GM12878 (cell line): ENCODE measurements around the gene PAQR8. TPM values are rescaled to one million over a fixed set of nuclear protein-coding genes. Genes with fewer than 3 reads are reported as not detected.

Source experiments
- CBX5 ChIP-seq: sonication (generic); IDR thresholded peaks from 2 replicates; pipeline ENCODE4 v1.6.1; 2016; ENCODE audit warnings: low read depth, moderate library complexity, mild to moderate bottlenecking, inconsistent platforms
- CHD4 ChIP-seq: fragments of 200-600 bp; sonication (generic); IDR thresholded peaks from 2 replicates; pipeline ENCODE4 v1.6.1; 2016; ENCODE audit warnings: mild to moderate bottlenecking
- CREB1 ChIP-seq: IDR thresholded peaks from 2 replicates; pipeline ENCODE4 v1.6.1; 2012; ENCODE audit warnings: low read depth, mild to moderate bottlenecking, inconsistent platforms
- ETV6 ChIP-seq, 2 experiments: fragments of 450-650 bp in 1 of 2; IDR thresholded peaks in 1 of 2; conservative IDR thresholded peaks in 1 of 2; 2 replicates each; pipeline ENCODE4 v1.6.1; 2014; ENCODE audit warnings: antibody characterized with exemption in 1 of 2, borderline replicate concordance in 1 of 2, low read depth in 1 of 2, mild to moderate bottlenecking in 1 of 2, moderate library complexity in 1 of 2
- GABPA ChIP-seq: IDR thresholded peaks from 2 replicates; pipeline ENCODE4 v1.6.1; 2014; ENCODE audit warnings: antibody characterized with exemption, low read depth, mild to moderate bottlenecking, inconsistent platforms
- IKZF1 ChIP-seq: fragments of 450-650 bp; conservative IDR thresholded peaks from 2 replicates; pipeline ENCODE4 v1.6.1; 2017; ENCODE audit warnings: antibody characterized with exemption, mild to moderate bottlenecking
- NFIC ChIP-seq: IDR thresholded peaks from 2 replicates; pipeline ENCODE4 v1.6.1; 2012; ENCODE audit warnings: low read depth, mild to moderate bottlenecking, inconsistent platforms, low read length, moderate library complexity
- RBBP5 ChIP-seq: fragments of 200-600 bp; sonication (generic); conservative IDR thresholded peaks from 2 replicates; pipeline ENCODE4 v1.6.1; 2016
- SMAD5 ChIP-seq: IDR thresholded peaks from 2 replicates; pipeline ENCODE4 v1.6.1; 2016; ENCODE audit warnings: antibody characterized with exemption, low read depth
- SPI1 ChIP-seq: IDR thresholded peaks from 2 replicates; pipeline ENCODE4 v1.6.1; 2011; ENCODE audit warnings: low read depth, mild to moderate bottlenecking, low read length, moderate library complexity, borderline replicate concordance; ENCODE audit not compliant: insufficient read depth
- STAT1 ChIP-seq: fragments of 450-650 bp; conservative IDR thresholded peaks from 2 replicates; pipeline ENCODE4 v1.6.1; 2014; ENCODE audit warnings: antibody characterized with exemption, mild to moderate bottlenecking
- STAT3 ChIP-seq: IDR thresholded peaks from 2 replicates; pipeline ENCODE4 v1.6.1; 2011; ENCODE audit warnings: low read depth, low read length, improper control_type of control experiment
- TCF7 ChIP-seq: IDR thresholded peaks from 2 replicates; pipeline ENCODE4 v1.6.1; 2014; ENCODE audit warnings: antibody characterized with exemption, borderline replicate concordance
- WRNIP1 ChIP-seq: IDR thresholded peaks from 2 replicates; pipeline ENCODE4 v1.6.1; 2011; ENCODE audit warnings: low read depth, low read length, improper control_type of control experiment, borderline replicate concordance
- polyA plus RNA-seq, 11 experiments: library from polyadenylated mRNA; depleted of rRNA in 4 of 11; unstranded in 6 of 11; stranded (reverse) in 5 of 11; fragments of >200 nt; fragmentation: Nextera tagmentation in 4 of 11; fragmentation: Illumina TruSeq in 1 of 11; extraction: Ambion mirVana in 4 of 11; extraction: Trizol in 1 of 11; gene quantifications; 1 replicate in 1 of 11; 2 replicates in 10 of 11; pipeline versions ENCODE4 v1.2.1 to v1.2.3, GENCODE V29; 2011 to 2016; ENCODE audit warnings: inconsistent platforms in 2 of 11, missing spikeins in 2 of 11, low read depth in 1 of 11
- total RNA-seq, 4 experiments: library from RNA; depleted of rRNA in 3 of 4; stranded (reverse); fragments of >200 nt in 3 of 4; fragmentation: Illumina TruSeq in 1 of 4; extraction: Trizol in 1 of 4; gene quantifications; 2 replicates each; pipeline versions ENCODE4 v1.2.1 to v1.2.3, GENCODE V29; 2013 to 2021
- TF ChIP-seq, protein P1 (sequence below): fragments of 450-650 bp; IDR thresholded peaks from 2 replicates; pipeline ENCODE4 v1.6.1; 2014; ENCODE audit warnings: mild to moderate bottlenecking
- TF ChIP-seq, protein P2 (sequence below): IDR thresholded peaks from 2 replicates; pipeline ENCODE4 v1.6.1; 2011; ENCODE audit warnings: low read depth, low read length, improper control_type of control experiment, borderline replicate concordance
- TF ChIP-seq, protein P3 (sequence below): IDR thresholded peaks from 2 replicates; pipeline ENCODE4 v1.6.1; 2011; ENCODE audit warnings: low read depth, mild to moderate bottlenecking, low read length, moderate library complexity, borderline replicate concordance; ENCODE audit errors: extremely low read depth
- TF ChIP-seq, protein P4 (sequence below): IDR thresholded peaks from 2 replicates; pipeline ENCODE4 v1.6.1; 2011; ENCODE audit warnings: borderline replicate concordance, low read depth, mild to moderate bottlenecking, moderate library complexity, mixed read lengths, low read length; ENCODE audit not compliant: insufficient read depth; ENCODE audit errors: extremely low read length
- TF ChIP-seq, protein P5 (sequence below): fragments of 450-650 bp; conservative IDR thresholded peaks from 2 replicates; pipeline ENCODE4 v1.6.1; 2017; ENCODE audit warnings: mild to moderate bottlenecking, moderate library complexity

The PAQR8 gene
- total and polyA plus RNA-seq, 10 of the 15 experiments (the other 5 are each of a cell fraction or from before 2014, with no cell fraction given), result 3.9 to 22.4 (median 14.6) TPM

DNA sequence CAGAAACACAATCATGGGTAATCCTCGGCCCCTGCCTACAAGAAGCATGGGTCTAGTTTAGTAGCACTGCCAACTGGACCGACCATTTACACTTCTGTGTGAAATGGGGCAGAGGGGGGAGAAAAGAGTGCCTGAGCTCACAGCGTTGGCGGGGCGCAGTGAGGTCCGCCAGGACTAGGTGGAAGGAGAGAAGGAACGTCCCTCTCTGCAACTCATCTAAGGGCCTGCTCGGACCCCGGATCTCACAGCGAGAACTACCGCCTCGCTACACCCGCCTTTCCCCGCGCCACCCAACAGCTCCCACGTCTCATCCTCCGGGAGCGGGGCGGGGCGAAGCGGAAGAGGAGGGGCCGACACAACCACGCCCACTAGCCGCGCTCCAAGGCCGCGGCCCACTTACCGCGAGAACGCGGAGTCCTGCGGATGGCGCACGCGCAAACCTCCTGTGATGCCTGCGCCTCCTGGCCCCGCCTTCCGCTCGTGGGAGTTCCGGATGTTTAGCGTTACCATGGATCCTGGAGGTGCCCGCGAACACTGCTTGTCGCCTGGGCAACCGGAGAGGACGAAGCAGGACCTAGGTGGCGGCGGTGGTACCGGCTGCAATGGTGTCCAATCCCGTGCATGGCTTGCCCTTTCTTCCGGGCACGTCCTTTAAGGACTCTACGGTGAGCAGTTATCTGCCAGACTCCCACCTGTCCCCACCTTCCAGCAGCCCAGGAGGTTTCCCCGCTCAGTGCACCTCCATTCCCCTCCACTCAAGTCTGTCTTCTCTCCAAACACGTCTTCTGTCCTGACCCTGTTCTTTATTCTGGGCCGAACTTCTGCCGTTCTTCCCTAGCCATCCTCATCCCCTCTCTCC, 58.1 kb downstream of the PAQR8 start, which contains the start of gene EFHC1 (continued):
- TF ChIP-seq WRNIP1, result no peak
- TF ChIP-seq, protein P1, sequence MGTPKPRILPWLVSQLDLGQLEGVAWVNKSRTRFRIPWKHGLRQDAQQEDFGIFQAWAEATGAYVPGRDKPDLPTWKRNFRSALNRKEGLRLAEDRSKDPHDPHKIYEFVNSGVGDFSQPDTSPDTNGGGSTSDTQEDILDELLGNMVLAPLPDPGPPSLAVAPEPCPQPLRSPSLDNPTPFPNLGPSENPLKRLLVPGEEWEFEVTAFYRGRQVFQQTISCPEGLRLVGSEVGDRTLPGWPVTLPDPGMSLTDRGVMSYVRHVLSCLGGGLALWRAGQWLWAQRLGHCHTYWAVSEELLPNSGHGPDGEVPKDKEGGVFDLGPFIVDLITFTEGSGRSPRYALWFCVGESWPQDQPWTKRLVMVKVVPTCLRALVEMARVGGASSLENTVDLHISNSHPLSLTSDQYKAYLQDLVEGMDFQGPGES, result no peak
- TF ChIP-seq, protein P2, sequence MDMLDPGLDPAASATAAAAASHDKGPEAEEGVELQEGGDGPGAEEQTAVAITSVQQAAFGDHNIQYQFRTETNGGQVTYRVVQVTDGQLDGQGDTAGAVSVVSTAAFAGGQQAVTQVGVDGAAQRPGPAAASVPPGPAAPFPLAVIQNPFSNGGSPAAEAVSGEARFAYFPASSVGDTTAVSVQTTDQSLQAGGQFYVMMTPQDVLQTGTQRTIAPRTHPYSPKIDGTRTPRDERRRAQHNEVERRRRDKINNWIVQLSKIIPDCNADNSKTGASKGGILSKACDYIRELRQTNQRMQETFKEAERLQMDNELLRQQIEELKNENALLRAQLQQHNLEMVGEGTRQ, result no peak
- TF ChIP-seq ETV6 (conservative IDR thresholded peaks at IDR 0.05 in 1 of 2, IDR thresholded peaks at IDR 0.05 in 1 of 2; ENCODE audit: borderline replicate concordance in 1 of 2, low read depth in 1 of 2), result no peak
- no peak for TF ChIP-seq CBX5
- no peak for TF ChIP-seq RBBP5
- peak; percentile 93; the same call in 1 of the 2 replicates for TF ChIP-seq STAT1
- TF ChIP-seq, protein P3, sequence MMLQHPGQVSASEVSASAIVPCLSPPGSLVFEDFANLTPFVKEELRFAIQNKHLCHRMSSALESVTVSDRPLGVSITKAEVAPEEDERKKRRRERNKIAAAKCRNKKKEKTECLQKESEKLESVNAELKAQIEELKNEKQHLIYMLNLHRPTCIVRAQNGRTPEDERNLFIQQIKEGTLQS, result no peak
- TF ChIP-seq CHD4, result no peak
- no peak for TF ChIP-seq TCF7
- no peak for TF ChIP-seq STAT3
- TF ChIP-seq IKZF1, result peak; percentile 86
- TF ChIP-seq GABPA, result no peak
- TF ChIP-seq NFIC, result no peak
- TF ChIP-seq, protein P4, sequence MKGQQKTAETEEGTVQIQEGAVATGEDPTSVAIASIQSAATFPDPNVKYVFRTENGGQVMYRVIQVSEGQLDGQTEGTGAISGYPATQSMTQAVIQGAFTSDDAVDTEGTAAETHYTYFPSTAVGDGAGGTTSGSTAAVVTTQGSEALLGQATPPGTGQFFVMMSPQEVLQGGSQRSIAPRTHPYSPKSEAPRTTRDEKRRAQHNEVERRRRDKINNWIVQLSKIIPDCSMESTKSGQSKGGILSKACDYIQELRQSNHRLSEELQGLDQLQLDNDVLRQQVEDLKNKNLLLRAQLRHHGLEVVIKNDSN, result no peak
- peak; percentile 32; the same call in 1 of the 2 replicates for TF ChIP-seq SPI1
- TF ChIP-seq CREB1, result no peak; the same call in 1 of the 2 replicates
- TF ChIP-seq, protein P5, sequence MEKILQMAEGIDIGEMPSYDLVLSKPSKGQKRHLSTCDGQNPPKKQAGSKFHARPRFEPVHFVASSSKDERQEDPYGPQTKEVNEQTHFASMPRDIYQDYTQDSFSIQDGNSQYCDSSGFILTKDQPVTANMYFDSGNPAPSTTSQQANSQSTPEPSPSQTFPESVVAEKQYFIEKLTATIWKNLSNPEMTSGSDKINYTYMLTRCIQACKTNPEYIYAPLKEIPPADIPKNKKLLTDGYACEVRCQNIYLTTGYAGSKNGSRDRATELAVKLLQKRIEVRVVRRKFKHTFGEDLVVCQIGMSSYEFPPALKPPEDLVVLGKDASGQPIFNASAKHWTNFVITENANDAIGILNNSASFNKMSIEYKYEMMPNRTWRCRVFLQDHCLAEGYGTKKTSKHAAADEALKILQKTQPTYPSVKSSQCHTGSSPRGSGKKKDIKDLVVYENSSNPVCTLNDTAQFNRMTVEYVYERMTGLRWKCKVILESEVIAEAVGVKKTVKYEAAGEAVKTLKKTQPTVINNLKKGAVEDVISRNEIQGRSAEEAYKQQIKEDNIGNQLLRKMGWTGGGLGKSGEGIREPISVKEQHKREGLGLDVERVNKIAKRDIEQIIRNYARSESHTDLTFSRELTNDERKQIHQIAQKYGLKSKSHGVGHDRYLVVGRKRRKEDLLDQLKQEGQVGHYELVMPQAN, result peak; percentile 95
- TF ChIP-seq SMAD5, result peak; percentile 81; the same call in 1 of the 2 replicates
